HEK293 (cell line): ENCODE data around the gene SUPV3L1.

Source experiments
- BCL11A ChIP-seq: fragments of 450-650 bp; formaldehyde crosslinking; IDR thresholded peaks from 2 replicates; pipeline ENCODE4 v1.5.1; 2016; ENCODE audit warnings: low read depth, missing biosample characterization, missing genetic modification characterization
- FEZF1 ChIP-seq: fragments of 450-650 bp; formaldehyde crosslinking; IDR thresholded peaks from 2 replicates; pipeline ENCODE4 v1.5.1; 2016; ENCODE audit warnings: missing biosample characterization, missing genetic modification characterization
- SETDB1 ChIP-seq: IDR thresholded peaks from one replicate; pipeline ENCODE4 v1.6.1; 2017; ENCODE audit warnings: mild to moderate bottlenecking, low read length, moderate library complexity, mixed read lengths; ENCODE audit not compliant: insufficient read length
- TCF7L2 ChIP-seq: IDR thresholded peaks from 2 replicates; pipeline ENCODE4 v1.6.1; 2011; ENCODE audit warnings: low read depth, mild to moderate bottlenecking, inconsistent platforms, low read length, moderate library complexity, borderline replicate concordance
- ZNF248 ChIP-seq: fragments of 450-650 bp; formaldehyde crosslinking; IDR thresholded peaks from 2 replicates; pipeline ENCODE4 v1.5.1; 2017; ENCODE audit warnings: missing biosample characterization, missing genetic modification characterization
- ZNF658 ChIP-seq: fragments of 450-650 bp; formaldehyde crosslinking; IDR thresholded peaks from 2 replicates; pipeline ENCODE4; 2016; ENCODE audit warnings: missing biosample characterization, missing genetic modification characterization
- ZNF785 ChIP-seq: fragments of 450-650 bp; formaldehyde crosslinking; IDR thresholded peaks from 2 replicates; pipeline ENCODE4 v1.5.1; 2016; ENCODE audit warnings: missing biosample characterization, missing genetic modification characterization
- ZSCAN30 ChIP-seq: fragments of 450-650 bp; IDR thresholded peaks from 2 replicates; pipeline ENCODE4 v1.5.1; 2018; ENCODE audit warnings: missing biosample characterization, mild to moderate bottlenecking, missing genetic modification characterization, moderate library complexity
- TF ChIP-seq, protein P1 (sequence below): fragments of 450-650 bp; formaldehyde crosslinking; IDR thresholded peaks from 2 replicates; pipeline ENCODE4 v1.5.1; 2016; ENCODE audit warnings: missing biosample characterization, missing genetic modification characterization
- TF ChIP-seq, protein P2 (sequence below): fragments of 450-650 bp; formaldehyde crosslinking; IDR thresholded peaks from 2 replicates; pipeline ENCODE4 v1.5.1; 2017; ENCODE audit warnings: missing biosample characterization, missing genetic modification characterization

DNA sequence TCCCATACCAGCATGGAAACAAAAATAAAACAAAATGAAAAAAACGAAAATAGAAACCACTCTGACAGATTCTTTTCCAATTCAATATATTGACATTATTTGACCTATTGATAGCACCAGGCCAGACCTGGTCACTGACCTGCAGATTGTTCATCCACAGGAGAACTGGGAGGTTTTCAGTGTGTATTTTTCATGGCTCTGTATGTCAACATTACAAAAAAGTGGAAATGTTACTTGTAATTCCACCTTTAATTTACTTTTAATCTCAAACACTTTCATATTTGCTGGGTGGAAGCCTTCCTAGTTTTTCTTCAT is 43.0 kb downstream of the SUPV3L1 start:
- no peak for TF ChIP-seq SETDB1
- no peak for TF ChIP-seq FEZF1 (tag by site-specific recombination)
- no peak for TF ChIP-seq ZNF248
- TF ChIP-seq ZSCAN30, result no peak
- TF ChIP-seq, protein P1, sequence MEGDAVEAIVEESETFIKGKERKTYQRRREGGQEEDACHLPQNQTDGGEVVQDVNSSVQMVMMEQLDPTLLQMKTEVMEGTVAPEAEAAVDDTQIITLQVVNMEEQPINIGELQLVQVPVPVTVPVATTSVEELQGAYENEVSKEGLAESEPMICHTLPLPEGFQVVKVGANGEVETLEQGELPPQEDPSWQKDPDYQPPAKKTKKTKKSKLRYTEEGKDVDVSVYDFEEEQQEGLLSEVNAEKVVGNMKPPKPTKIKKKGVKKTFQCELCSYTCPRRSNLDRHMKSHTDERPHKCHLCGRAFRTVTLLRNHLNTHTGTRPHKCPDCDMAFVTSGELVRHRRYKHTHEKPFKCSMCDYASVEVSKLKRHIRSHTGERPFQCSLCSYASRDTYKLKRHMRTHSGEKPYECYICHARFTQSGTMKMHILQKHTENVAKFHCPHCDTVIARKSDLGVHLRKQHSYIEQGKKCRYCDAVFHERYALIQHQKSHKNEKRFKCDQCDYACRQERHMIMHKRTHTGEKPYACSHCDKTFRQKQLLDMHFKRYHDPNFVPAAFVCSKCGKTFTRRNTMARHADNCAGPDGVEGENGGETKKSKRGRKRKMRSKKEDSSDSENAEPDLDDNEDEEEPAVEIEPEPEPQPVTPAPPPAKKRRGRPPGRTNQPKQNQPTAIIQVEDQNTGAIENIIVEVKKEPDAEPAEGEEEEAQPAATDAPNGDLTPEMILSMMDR, result no peak
- TF ChIP-seq ZNF658 (tag by site-specific recombination), result no peak
- TF ChIP-seq, protein P2, sequence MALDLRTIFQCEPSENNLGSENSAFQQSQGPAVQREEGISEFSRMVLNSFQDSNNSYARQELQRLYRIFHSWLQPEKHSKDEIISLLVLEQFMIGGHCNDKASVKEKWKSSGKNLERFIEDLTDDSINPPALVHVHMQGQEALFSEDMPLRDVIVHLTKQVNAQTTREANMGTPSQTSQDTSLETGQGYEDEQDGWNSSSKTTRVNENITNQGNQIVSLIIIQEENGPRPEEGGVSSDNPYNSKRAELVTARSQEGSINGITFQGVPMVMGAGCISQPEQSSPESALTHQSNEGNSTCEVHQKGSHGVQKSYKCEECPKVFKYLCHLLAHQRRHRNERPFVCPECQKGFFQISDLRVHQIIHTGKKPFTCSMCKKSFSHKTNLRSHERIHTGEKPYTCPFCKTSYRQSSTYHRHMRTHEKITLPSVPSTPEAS, result no peak
- TF ChIP-seq ZNF785 (tag by site-specific recombination), result no peak
- TF ChIP-seq TCF7L2, result no peak
- TF ChIP-seq BCL11A (tag by site-specific recombination), result no peak
